ENCODE measurements around the gene ECHS1.

GRCh38 chr10:133338080-133339071, 34.8 kb downstream of the ECHS1 start:
- TF ChIP-seq CTCF (IDR thresholded peaks at IDR 0.05) = no peak
- TF ChIP-seq EP300 (IDR thresholded peaks at IDR 0.05) = no peak
